Iris pigment epithelial cell (primary cell): ENCODE data around the gene GPR180.
"Not testable (repeated sequence)": the region's sequence is repeated elsewhere in the genome, so short reads cannot be mapped to it uniquely, and the experiment has no call there.

Experiments used
- DNase-seq: peaks from one replicate; pipeline ENCODE4 v3.0.0-alpha.2; 2011; ENCODE audit warnings: low read depth

GPR180 gene

DNA sequence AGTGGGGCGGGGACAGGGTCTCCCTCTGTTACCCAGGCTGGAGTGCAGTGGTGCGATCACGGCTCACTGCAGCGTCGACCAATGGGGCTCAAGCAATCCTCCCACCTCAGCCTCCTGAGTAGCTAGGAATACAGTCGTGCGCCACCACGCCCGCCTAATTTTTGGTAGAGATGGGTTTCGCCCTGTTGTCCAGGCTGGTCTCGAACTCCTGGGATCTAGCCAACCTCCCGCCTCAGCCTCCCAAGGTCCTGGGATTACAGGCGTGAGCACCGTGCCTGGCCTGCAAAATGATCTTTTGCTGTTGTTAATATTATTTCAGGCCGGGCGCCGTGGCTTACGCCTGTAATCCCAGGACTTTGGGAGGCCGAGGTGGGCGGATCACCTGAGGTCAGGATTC is 5.1 kb upstream of the GPR180 start:
- no peak for DNase-seq

DNA sequence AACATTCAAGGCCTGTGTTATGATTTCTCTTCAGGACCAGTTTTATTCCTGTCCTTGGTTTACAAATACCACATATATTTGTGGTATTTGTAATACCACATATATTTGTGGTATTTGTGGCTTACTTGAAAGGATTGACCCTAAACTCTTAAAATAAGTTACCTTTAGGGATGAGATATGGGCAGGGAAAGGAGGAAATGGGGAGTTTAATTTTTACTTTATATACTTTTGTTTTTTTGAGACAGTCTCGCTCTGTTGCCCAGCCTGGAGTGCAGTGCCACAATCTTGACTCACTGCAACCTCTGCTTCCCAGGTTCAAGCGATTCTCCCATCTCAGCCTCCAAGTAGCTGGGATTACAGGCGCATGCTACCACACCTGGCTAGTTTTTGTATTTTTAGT is 3.4 kb upstream of the GPR180 start:
- DNase-seq, result peak; percentile 23

DNA sequence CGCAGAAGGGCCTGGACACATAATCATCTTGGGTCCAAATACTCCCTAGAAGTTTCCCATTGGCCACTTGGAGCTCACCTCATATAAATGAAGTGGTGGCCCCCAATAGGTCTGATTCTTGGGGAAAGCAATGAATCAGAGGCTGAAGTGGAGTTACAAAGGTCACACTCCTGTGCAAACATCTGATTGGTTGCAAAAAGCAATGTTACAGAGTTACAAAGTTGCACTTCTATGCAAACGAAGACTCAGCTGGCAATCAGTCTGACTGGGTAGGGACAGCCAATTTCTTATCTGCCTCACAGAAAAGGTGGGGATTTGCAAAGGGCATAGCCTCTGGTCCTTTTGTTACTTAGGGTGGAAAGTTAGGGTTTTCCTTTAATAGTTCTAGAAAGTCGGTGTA is 1.8 kb upstream of the GPR180 start:
- no peak for DNase-seq

DNA sequence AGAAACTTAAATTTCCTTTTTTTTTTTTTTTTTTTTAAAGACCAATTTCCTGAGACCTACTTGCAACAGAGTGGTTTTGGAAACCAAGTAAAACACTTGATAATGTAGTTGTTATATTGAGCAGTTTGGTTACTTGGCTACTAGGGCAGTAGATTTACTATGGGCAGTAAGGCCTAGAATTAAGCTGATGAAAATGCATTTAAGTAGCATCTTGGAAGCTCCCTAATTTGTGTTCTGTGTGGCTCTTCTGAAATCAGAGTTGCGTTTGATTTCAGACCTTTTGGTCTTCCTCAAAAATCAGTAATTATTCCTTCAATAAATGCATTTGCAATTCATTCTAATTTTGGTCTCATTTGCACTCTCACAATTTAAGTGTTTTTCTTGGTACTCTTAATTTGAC is 810 bp downstream of the GPR180 start:
- no peak for DNase-seq

DNA sequence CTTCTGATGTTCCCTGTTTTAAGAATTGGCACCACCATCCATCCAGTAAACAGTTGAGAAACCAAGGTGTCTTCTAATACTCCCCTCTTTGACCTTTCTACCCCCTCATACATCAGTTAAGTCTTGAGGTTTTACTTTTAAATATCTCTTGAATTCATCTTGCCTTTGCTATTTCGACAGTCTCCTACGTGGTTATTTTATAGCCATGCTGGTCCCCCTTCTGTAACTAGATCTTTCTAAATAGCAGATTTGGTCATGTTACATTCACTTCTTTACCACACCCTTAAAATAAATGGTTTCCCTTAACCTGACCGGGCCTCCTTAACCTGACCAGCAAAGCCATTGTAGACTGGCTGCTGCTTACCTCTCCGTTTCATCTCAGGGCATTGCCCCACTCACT is 5.4 kb downstream of the GPR180 start:
- DNase-seq, result no peak

DNA sequence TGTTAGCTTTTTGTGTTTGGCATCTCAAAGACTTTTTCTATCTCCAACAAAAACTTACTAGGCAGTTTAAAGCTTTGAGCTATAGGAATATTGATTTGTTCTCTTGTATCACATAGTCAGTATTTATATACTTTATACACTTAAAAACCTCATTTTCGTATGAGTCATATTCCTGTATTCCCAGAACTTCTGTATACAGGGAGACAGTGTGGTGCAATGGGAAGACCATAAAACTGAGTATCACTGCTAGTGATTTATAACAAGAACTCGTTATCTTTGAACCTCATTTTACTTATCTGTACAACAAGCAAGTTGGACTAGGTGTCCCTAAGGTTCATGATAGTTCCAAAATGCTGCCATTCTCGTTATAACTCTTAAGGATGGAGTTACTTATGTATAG is 6.3 kb downstream of the GPR180 start:
- peak; percentile 58 for DNase-seq

DNA sequence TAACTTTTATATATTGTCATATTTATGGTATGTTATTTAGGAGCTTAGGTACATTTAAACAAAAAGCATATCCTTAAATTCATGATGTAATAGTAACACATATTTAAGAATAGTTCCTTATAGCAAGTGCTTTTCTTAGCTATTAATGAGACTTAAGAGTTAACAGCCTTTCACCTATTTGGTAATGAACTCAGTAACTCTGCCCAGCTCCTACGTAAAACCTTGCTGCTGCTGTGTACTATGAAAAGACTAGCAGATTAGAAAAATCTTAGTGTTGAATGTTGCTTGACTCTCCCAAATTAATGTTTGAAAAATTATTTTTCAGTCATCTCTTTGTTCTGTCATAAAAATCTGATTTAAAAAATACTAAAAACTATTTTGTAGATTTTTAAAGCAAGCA is 6.9 kb downstream of the GPR180 start:
- no peak for DNase-seq

DNA sequence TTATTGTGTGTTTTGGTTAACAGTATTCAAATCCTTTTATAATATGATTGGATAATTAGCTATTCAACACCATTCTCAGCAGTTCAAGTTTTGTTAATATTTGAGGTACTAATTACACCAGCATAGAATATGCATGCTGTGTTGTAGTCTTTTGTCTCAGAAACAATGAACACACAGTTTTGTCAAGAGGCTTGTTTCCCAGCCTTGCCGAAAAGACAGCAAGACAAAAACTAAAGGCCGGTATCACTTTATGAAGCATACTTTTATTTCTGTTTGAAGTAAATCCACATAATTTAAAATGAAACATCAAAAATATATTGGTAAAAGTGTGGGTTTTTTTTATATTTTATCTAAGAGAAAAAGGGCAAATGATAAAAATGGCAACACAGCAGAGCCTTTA is 7.5 kb downstream of the GPR180 start:
- DNase-seq, result no peak

DNA sequence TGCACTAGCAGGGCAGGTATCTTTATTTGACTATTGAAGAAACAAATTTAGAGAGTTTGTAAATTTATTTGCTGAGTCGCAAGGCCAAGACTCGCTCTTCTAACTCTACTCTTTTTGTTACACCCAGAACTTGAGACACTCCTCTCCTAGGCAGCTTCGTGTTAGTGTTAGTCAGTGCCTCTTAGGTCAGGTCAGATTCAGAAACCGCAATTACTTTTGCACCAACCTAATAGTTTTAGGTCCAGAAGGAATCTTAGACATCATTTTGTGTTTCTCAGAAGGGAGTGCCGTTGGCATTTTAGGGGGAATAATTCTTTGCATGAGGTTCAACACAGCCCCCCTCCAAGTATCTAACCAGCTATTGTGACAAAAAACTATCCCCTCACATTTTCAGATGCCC is 8.8 kb downstream of the GPR180 start:
- DNase-seq, result no peak

DNA sequence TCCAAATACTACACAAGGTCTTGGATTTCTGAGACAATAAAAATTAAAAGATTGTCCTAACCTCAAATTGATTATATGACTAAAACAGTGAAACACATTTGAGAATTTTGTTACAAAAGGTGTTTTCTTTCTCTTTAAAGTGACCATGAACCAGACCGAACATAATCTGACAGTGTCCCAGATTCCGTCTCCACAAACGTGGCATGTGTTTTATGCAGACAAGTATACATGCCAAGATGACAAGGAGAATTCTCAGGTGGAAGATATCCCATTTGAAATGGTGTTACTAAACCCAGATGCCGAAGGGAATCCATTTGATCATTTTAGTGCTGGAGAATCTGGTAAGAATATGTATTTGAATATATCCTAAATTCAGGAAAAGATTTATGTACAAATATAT is 10.4 kb downstream of the GPR180 start:
- no peak for DNase-seq

DNA sequence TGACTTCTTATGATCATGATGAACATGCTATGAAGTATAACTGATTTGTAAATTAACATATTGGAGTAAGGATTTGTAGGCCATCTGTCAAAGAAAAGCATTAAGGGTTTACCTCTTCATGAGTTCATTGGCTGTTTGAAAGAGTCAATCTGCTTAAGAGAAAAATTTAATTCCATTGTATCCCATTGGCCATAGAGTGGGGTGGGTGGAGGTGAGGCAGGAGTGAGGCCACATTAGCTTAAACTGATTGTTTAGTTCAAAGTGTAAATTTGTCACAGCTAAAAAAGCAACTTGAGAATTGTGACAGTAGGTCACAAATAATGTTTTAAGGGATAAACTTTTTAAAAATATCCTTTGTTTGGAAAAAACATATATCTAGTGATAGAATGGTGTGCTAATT is 11.4 kb downstream of the GPR180 start:
- DNase-seq, result no peak

DNA sequence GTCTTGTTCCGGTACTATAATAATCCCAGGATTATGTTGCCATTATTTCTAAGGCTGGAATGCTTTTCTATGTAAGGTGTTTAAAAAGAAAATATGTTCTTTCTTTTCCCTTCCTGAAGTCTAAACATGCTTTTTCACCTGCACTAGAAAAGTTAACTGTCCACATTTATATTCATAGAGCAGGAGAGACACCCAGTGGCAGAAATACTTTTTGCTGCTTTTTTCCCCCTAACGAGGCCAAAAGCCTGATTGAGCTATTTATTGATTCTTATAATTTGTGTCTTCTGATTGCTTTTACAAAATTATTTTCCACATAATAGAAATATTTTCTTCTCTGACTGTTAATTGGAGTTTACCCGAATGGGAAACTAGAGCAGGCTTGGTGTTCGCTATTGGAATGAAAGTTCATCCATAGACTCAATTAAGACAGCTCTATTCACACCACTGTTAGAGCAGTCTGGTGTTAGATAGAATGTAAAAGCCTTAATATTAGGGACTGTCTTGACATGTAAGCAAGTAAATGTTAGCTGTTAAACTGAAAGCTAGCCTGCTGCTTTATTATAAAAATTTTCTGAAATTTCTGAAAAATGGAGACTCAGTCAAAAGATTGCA is 15.8 kb downstream of the GPR180 start:
- no peak for DNase-seq

DNA sequence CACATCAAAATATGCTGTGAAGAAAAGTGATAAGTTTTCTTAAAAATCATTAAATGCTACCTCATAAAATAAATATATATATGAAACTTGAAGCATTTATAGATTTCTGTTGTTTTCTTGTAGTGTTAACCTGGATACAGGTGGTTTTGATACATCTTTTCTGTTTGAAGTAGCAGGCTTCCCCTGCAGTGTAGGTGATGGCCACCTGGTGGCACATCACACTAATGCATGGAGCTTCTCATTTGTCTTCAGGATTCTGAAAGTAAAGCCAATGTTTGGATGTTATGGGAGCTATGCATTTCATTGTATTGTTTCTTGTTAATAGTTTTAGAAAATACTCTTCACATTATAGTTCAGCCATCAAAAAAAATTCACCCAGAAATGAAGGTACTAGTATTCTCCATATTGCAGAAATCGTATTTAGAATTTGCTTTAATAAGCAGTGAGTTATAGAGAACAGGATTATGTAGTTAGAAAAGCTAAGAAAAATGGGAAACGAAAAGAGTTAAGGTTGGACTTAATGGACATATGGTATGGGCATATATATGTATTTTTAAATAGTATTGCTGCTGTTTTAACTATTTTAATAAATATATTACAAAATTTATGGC is 18.7 kb downstream of the GPR180 start:
- DNase-seq, result peak; percentile 40

DNA sequence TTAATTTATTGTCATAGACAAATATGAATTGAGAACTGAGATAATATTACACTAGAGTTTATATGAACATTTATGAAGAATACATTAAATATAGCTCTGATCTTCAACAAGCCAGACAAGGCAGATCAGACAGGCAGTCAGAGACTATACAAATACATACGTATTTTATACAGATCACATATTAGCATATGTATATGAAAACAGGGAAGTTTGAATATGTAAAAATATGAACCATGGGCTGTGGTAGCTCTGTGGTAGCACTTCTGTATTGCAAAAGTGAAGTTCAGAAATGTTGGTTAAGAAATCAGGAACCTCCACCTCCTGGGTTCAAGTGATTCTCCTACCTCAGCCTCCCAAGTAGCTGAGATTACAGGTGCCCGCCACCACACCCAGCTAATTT is 20.7 kb downstream of the GPR180 start:
- no peak for DNase-seq

DNA sequence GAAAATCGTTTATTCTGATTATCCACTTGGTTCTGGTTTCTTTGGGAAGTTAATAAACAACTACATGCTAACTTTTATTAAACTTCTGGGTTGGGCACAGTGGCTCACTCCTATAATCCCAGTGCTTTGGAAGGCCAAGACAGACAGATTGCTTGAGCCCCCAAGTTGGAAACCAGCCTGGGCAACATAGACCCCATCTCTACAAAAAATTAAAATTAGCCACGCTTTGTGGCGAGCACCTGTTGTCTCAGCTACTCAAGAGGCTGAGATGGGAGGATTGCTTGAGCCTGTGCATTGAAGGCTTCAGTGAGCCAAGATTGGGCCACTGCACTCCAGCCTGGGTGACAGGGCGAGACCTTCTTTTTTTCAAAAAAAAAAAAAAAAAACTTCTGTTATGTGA is 21.7 kb downstream of the GPR180 start:
- DNase-seq, result no peak

DNA sequence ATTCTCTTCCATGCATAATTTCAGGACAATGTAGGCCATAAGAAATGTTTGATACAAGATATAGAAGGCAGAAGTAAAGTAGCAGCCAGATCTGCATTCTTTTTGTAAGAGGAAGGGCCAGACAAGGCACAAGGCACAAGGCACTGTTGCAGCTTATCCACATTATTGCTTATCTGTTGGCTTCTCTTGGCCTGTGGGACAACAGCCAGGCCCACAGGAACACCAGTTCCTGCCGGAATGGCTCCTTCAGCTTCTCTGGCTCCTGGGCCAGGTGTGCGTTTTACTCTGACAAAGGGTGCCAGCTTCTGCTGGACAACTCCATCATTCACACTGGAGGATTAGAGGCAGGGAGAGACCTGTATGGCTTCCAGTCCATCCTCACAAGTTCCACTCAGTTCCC is 29.2 kb downstream of the GPR180 start:
- no peak for DNase-seq

DNA sequence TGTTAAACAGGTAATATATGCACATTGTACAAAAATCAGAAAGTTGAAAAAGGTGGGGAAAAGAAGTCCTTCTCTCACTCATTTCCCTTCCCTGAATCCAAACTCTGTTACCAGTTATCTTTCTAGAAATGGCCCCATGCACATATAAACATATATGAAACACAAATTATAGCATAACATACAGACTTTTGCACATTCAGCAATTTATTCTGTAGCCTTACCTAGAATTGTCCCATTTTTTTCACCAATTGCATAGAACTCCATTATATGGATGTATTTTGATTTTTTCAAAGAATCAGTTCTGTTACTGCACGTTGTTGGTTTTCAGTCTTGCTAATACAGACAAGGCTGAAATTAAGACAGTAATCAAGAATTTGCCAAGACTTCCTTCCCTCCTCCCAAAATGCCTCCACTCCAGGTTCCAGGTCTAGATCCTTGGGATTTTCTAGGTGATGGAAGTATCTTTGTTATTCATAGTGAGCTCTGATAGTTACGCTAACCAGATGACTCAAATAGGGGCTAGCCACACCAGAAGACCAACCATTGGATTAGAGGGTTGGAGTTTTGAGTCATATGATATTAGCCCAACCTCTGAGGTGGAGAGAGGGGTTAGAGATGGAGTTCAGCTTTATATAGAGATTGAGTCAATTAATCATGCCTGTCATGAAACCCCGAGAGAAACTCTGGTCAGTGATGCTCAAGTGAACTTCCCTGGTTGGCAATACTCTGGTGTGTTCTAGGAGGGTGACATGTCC is 30.7 kb downstream of the GPR180 start:
- DNase-seq, result no peak

DNA sequence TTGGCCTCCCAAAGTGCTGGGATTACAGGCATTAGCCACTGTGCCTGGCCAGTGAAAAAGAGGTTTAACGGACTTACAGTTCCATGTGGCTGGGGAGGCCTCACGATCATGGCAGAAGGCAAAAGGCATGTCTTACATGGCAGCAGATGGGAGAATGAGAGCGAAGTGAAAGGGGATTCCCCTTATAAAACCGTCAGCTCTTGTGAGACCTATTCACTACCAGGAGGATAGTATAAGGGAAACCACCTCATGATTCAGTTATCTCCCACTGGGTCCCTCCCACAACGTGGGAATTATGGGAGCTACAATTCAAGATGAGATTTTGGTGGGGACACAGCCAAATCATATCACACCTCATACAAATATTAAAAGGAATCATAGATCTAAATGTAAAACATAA is 34.4 kb downstream of the GPR180 start:
- peak; percentile 11 for DNase-seq

DNA sequence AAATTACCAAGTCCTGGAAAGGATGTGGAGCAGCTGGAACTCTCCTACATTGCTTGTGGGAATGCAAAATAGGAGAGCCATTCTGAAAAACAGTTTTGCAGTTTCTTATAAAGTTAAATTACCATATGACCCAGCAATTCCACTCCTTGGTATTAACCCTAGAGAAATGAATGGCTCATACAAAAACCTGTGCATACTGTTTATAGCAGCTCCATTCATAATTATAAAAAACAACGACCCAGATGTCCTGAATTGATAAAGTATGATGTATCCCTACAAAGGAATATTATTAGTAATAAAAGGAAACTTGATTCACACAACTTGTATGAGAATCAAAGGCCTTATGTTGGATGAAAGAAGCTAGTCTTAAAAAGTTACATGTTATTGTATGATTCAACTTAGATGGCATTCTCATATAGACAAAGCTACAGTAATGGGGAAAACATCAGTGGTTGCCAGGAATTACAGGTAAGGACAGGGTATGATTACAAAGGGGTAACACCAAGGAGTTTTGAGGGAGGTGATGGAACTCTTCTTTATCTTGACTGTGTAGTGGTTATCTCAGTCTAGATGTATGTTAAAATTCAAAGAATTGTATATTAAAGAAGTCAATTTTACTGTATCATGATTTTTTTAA is 35.4 kb downstream of the GPR180 start:
- DNase-seq, result no peak

DNA sequence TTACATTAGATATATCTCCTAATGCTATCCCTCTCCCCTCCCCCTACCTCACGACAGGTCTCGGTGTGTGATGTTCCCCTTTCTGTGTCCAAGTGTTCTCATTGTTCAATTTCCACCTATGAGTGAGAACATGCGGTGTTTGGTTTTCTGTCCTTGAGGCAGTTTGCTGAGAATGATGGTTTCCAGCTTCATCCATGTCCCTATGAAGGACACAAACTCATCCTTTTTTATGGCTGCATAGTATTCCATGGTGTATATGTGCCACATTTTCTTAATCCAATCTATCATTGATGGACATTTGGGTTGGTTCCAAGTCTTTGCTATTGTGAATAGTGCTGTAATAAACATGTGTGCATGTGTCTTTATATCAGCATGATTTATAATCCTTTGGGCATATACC is 36.0 kb downstream of the GPR180 start:
- not testable (repeated sequence) for DNase-seq

DNA sequence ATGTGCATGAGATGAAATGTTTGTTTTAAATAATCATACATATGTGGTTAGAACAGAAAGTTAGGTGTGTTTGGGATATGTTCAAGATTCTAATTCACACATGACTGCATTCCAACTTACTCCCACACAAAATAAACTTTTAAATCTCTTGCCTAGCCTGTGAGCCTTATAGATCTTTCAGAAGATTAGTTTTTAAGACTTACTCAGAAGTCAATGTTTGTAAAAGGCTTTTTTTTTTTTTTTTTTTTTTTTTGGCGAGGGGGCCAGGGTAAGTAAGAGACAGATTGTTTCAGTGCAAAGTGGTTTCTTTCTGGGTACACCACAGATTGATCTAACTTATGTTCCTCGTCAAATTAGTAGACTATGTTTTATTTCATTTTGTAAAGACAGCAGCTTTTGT is 39.1 kb downstream of the GPR180 start:
- DNase-seq, result peak; percentile 49

DNA sequence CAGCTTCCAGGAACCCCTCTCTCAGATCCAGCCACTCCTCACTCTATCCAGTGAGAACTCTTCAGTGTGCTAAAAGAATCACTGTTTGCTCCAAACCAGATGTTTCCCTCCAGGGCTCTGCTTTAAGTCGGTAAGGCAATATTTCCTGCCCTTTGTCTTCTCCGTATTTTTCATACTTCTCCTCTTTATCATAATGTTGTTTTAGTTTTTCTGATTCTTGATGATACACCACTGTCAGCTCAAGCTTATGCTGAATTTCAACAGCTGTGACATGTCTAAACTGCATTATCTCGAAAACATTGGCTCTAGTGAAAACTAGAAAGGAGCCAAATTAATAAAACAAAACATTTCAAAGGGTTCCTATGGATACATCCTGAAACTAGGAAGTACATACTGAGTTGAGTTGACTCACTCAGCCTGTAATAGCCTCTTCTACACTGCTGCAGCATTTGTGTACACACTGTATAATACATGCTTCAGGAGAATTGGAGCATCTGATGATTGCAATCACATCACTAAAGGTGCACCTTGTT is 39.8 kb downstream of the GPR180 start:
- DNase-seq, result peak; percentile 69

DNA sequence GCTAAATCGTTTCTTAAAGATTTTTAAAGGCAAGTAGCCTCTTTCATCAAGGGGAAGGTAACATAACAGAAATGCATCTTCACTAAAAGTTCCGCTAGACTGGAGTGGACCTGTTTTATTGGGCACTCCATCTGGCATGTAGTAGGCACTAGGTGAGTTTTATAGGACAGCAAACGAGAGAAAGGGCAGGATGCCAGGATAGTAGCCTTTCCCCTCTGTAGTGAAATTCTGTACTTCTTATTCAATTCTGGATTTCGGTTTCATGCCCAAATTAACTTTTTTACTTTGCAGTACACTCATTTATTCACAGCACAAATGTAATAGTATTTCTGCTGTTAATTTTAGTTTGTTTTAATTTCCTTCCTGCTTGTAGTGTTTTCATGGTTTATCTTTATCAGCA is 45.2 kb downstream of the GPR180 start:
- no peak for DNase-seq
